DMS53 treated with DMSO at 0.1 percent for 48 hours (cell line): ENCODE results near the gene NUS1.
"Not testable (repeated sequence)": the region's sequence is repeated elsewhere in the genome, so short reads cannot be mapped to it uniquely, and the experiment has no call there.

Source experiments
- DNase-seq: peaks from one replicate; lab custom pipeline; 2025; ENCODE audit not compliant: unreplicated experiment; lab: John Stamatoyannopoulos, UW

Gene NUS1

GRCh38 chr6:117674991-117675657 lies at the start of gene NUS1:
Gene NUS1, plus strand, starts transcription at chr6:117675469. Its CDS starts 202 bp downstream, at chr6:117675671.
- DNase-seq, result peak; percentile 89

GRCh38 chr6:117627533-117627932 lies 47.7 kb upstream of the NUS1 start:
- DNase-seq, result no peak

- DNase-seq, result peak; percentile 81
Observed at GRCh38 chr6:117629119-117629660, 46.1 kb upstream of the NUS1 start.

GRCh38 chr6:117637770-117638169 lies 37.5 kb upstream of the NUS1 start:
- DNase-seq, result no peak

- DNase-seq, result no peak
Observed at GRCh38 chr6:117642976-117643375, 32.3 kb upstream of the NUS1 start.

GRCh38 chr6:117651984-117652383 lies 23.3 kb upstream of the NUS1 start:
- not testable (repeated sequence) for DNase-seq

DNA sequence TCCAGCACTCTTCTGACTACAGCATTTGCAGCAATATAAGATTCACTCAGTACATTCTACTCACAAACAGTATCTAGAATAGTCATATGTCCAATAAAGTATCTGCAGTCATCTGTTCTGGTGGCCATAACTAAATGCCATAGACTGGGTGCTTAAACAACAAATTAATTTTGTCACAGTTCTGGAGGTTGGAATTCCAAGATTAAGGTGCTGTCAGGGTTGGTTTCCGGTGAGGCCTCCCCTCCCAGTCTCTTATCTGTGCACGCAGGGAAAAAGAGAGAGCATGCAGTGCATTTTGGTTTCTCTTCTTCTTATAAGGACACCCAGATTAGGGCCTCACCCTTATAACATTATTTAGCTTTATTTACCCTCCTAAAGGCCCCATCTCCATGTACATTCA lies 21.3 kb upstream of the NUS1 start:
- no peak for DNase-seq

DNA sequence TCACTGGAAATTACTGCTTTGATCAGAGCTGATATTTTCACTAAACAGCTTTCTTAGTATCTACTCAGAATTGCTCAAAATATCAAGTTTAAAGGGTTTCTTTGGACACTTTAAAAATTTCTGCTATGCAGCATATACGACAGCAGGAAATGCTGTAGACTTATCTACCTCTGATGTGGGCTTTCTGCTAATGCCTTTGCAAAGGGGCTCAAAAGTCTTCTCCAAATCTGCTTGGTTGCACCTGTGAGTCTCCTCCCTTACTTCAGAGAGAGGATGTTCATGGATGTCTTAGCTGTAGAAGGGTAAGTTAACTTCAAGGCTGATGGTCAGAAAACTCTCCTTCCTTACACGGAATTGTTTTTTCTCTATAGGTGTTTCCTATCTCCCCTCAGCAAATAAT lies 19.9 kb upstream of the NUS1 start:
- DNase-seq, result no peak

- DNase-seq, result no peak
Observed at GRCh38 chr6:117666881-117667280, 8.4 kb upstream of the NUS1 start.

DNA sequence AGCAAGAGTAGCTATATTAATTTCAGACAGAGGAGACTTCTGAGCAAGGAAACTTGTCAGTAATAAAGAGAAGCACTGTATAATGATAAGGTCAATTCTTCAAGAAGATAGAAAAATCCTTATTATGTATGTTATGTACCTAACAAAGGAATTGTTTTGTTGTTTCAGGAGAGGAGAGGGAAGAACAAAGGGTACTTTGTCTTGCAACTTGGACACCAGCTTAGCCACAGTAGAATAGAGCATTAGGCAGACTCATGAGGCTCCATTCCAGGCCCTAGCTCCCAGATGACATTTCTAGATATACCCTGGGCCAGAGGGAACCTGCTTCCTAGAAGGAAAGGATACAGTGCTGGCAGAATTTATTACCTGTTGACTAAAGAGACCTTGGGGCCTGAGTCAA lies 6.5 kb upstream of the NUS1 start:
- no peak for DNase-seq

DNA sequence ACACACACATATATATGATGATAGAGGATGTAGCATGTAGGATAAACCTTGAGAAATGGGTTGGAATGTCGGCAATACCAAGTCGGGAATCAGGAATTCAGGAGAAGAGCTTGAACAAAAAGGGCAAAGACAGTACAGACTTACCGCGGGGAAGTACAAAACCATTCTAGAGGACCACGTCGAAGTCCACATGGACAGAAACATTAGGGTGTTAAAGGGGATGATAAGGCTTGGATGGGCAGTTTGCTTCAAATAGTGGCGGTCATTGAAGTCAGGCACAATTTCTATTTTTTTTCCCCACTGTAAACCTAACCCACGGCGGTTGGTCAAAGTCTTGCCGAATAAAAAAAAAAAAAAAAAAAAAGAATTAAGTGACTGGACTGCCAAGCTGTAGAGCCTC lies 766 bp upstream of the NUS1 start:
- no peak for DNase-seq

DNA sequence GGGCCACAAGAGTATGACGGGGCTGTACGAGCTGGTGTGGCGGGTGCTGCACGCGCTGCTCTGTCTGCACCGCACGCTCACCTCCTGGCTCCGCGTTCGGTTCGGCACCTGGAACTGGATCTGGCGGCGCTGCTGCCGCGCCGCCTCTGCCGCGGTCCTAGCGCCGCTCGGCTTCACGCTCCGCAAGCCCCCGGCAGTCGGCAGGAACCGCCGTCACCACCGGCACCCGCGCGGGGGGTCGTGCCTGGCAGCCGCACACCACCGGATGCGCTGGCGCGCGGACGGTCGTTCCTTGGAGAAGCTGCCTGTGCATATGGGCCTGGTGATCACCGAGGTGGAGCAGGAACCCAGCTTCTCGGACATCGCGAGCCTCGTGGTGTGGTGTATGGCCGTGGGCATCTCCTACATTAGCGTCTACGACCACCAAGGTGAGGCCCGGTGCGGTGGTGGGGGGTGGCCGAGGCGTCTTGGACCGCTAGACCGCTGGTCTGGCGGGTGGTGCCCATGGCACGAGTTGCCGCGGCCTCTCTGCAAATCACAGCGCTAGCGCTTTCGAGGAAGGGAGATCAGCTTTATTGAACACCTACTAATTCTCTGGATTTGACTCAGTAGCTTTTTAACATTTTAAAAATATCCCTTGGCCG lies 511 bp downstream of the NUS1 start:
- not testable (repeated sequence) for DNase-seq

- no peak for DNase-seq
Observed at GRCh38 chr6:117676577-117677218, 1.4 kb downstream of the NUS1 start.

DNA sequence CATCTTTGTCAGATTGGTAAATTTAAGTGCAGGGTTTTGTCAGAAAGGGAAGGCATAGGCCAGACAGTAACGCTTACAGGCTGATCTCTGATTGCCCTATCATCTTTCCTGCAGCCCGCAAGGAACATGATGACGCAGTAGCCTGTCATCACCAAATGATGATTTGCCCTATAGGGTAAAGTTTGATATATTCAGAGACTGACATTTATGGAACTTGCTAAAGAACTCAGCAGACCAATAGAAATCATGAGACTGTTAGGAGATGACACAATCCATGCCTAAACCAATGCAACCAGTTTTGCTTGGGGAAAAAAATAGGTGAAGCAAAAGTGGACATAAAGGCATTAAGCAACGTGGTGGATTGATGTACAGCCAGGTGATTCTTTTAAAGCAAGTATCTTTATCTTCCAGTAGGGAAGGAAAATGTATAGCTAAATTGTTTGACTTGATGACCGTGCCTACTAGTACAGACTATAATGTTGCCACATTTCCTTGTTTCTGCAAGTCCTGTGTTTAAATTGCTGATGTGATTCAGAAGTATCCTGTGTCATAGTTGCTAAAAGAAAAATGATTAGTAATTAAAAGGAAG lies 2.4 kb downstream of the NUS1 start:
- no peak for DNase-seq

- DNase-seq, result no peak
Observed at GRCh38 chr6:117681162-117681741, 6.0 kb downstream of the NUS1 start.

- no peak for DNase-seq
Observed at GRCh38 chr6:117684749-117685148, 9.5 kb downstream of the NUS1 start.

DNA sequence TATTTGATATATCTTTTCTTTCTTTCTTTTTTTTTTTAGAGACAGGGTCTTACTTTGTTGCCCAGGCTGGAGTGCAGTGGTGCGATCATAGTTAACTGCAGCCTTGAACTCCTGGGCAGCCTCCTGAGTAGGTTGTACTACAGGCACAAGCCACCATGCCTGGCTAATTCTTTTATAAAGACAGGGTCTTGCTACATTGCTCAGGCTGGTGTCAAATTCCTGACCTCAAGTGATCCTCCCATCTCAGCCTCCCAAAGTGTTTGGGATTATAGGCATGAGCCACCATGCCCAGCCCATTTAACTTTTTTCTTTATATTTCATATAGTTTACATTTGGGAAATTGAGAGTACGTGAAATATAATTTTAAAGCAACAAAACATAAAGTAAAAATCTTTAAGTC lies 10.1 kb downstream of the NUS1 start:
- no peak for DNase-seq

GRCh38 chr6:117687021-117687648 lies 11.9 kb downstream of the NUS1 start:
- no peak for DNase-seq

GRCh38 chr6:117689584-117689983 lies 14.3 kb downstream of the NUS1 start:
- DNase-seq, result not testable (repeated sequence)

DNA sequence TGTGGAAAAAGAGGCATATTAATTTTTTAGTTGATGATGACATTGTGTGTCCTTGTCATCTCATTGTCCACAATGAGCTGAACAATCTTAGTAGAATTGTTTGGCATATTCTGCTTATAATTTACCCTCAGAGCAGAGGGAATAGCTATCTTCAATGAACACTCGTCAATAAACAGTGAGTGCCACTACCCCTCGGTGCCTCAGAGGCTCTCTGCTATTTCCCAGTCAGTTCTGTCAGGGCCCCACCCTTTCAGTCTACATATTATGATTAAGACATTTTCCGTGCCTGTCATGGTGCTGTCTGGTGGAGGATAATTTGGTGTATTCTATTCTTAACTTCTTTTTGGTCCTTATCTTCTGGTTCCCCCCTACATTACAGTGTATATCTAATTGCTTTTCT lies 31.2 kb downstream of the NUS1 start:
- no peak for DNase-seq
